GM15510 (cell line): Measurements from ENCODE around the gene CXCL16.

Experiments
- POLR2A ChIP-seq: IDR thresholded peaks from 3 replicates; pipeline ENCODE4 v1.6.1; 2011; ENCODE audit warnings: borderline replicate concordance; ENCODE audit not compliant: insufficient read length; ENCODE audit errors: extremely low read depth

Gene CXCL16

DNA sequence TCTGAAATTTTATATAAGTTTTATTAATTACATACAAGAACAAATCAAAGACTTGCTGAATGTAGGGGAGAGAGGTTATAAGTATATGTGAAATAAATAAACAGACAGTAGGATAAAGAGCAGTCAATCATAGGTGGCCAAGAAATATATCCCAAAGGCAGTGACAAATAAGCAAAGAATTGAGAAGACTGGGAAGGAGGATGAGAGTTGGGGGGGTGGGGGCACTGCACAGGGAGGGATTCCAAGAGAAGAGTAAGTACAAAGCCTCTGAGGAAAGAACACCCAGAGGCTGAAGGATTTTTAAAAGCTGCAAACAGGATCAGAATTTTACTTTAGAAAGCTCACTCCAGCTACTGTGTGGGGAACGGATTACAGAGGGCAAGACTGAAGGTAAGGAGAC, 38.6 kb downstream of the CXCL16 start:
- TF ChIP-seq POLR2A: no peak

DNA sequence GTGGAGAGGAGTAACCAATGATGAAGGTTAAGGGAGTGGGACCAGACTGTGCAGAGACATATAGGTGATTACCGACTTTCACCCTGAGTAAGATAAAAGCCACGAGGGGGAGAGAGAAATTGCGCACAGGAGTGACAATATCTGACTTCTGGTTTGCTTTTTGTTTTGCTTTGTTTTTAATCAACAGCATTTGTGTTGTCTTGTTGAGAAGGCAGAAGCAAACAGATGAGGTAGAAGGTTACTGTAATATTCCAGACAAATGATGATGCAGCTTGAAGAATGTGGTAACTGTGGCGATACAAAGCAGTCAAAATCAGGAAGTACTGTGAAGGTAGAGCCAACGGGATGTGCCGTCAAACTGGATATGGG, 43.3 kb downstream of the CXCL16 start:
- TF ChIP-seq POLR2A: no peak

DNA sequence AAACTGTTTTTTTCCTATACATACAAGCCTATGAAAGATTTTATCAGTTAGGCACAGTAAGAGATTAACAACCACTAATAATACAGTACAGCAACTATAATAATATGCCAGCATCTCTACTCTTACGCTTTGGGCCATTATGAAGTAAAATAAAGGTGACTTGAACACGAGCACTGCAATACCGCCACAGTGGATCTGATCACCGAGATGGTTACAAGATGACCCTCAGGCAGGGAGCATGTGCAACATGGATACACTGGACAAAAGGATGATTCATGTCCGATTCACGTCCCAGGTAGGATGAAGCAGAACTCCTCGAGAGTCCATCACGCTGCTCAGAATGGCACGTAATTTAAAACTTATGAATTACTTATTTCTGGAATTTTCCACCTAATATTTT, 46.3 kb downstream of the CXCL16 start:
- TF ChIP-seq POLR2A: no peak

- no peak for TF ChIP-seq POLR2A
These were observed 48.0 kb downstream of the CXCL16 start for GRCh38 chr17:4691686-4692085.

- TF ChIP-seq POLR2A: no peak
These were observed 49.0 kb downstream of the CXCL16 start for GRCh38 chr17:4690745-4691144.
